Tibial nerve (tissue), 4 donors: ENCODE results near the gene RSPH10B2. TPM values are rescaled to one million over a fixed set of nuclear protein-coding genes. Genes with fewer than 3 reads are reported as not detected.
"Not testable (repeated sequence)": the region's sequence is repeated elsewhere in the genome, so short reads cannot be mapped to it uniquely, and the experiment has no call there.

Experiments used
- DNase-seq, 2 donors: peaks; one replicate each; pipeline ENCODE4 v3.0.0-alpha.2; 2019; ENCODE audit warnings: low spot score in 2 of 2
- H3K27ac ChIP-seq, 4 donors: fragments of 200-600 bp; sonication (generic) in 3 of 4; one replicate each; pipeline ENCODE4 v1.5.1; 2017 to 2019; ENCODE audit warnings: mild to moderate bottlenecking in 1 of 4
- H3K27me3 ChIP-seq, 2 donors: fragments of 200-600 bp; sonication (generic) in 1 of 2; one replicate each; pipeline versions ENCODE4 v1.5.1 to v1.6.0; 2017 to 2019
- H3K36me3 ChIP-seq, 3 donors: fragments of 200-600 bp; sonication (generic); one replicate each; pipeline ENCODE4 v1.5.1; 2018 to 2019
- H3K4me1 ChIP-seq, 4 donors: fragments of 200-600 bp; sonication (generic) in 3 of 4; one replicate each; pipeline ENCODE4 v1.5.1; 2017 to 2019
- H3K4me3 ChIP-seq, 4 donors: fragments of 200-600 bp; sonication (generic) in 3 of 4; one replicate each; pipeline ENCODE4 v1.5.1; 2017 to 2019; ENCODE audit warnings: mild to moderate bottlenecking in 1 of 4, moderate library complexity in 1 of 4
- H3K9me3 ChIP-seq, 4 donors: fragments of 200-600 bp; sonication (generic) in 3 of 4; one replicate each; pipeline ENCODE4 v1.5.1; 2017 to 2019
- EP300 ChIP-seq, 2 donors: sonication (generic); formaldehyde crosslinking; IDR thresholded peaks; one replicate each; pipeline ENCODE4 v1.6.1; 2017; ENCODE audit warnings: antibody characterized with exemption in 2 of 2, mild to moderate bottlenecking in 1 of 2
- POLR2A ChIP-seq, 2 donors: fragments of 450-650 bp; IDR thresholded peaks; one replicate each; pipeline ENCODE4 v1.6.1; 2017; ENCODE audit warnings: antibody characterized with exemption in 2 of 2, mild to moderate bottlenecking in 2 of 2, moderate library complexity in 2 of 2
- WGBS, 2 donors: methylation state at CpG; one replicate each; pipeline ENCODE4 v1.1.5; 2018; 5-methylcytosine and 5-hydroxymethylcytosine counted together
- total RNA-seq, 4 donors: library from RNA; depleted of rRNA; stranded (reverse); fragments of >200 nt; gene quantifications; one replicate each; pipeline ENCODE4 v1.1.0, GENCODE V29; 2016
- TF ChIP-seq, protein P1 (sequence below), 5 experiments: fragments of 200-600 bp in 3 of 5; fragments of 450-650 bp in 2 of 5; sonication (generic) in 3 of 5; IDR thresholded peaks; one replicate each; pipeline ENCODE4 v1.5.1; 2016 to 2019; ENCODE audit warnings: antibody characterized with exemption in 5 of 5, mild to moderate bottlenecking in 3 of 5, moderate library complexity in 2 of 5

Gene RSPH10B2
- total RNA-seq, 4 donors from 2014 or later, result 0.20 to 3.3 (median 0.21) TPM; not detected in 1

DNA sequence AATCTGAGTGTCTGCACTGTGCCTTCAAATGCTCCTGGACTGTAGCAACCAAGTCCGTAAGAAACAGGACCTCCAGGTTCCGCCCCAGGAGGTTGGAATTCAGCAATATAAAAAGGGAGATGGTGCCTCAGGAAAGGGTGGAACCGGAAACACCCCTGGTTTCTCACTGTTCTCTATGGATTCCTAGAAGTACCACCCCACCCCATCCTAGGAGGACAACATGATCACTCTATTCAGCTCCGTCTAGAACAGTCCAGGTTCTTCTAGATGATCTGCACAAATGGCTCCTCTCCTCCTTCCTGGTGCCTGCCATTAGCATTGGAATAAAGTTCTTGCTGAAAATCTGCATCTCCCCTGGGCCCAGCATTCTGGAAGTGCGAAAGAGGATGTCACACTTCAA is 39.5 kb upstream of the RSPH10B2 start:
- no peaks in the 10 kb centered on the region for H3K9me3 ChIP-seq
- H3K27me3 ChIP-seq, result no peaks in the 10 kb centered on the region
- no peak overlapping the region for H3K4me3 ChIP-seq
- H3K36me3 ChIP-seq, result no peaks in the 10 kb centered on the region
- no peak overlapping the region for H3K27ac ChIP-seq
- DNase-seq, result no peak
- TF ChIP-seq POLR2A (IDR thresholded peaks at IDR 0.05), result no peak
- TF ChIP-seq EP300 (IDR thresholded peaks at IDR 0.05), result no peak
- TF ChIP-seq, protein P1, sequence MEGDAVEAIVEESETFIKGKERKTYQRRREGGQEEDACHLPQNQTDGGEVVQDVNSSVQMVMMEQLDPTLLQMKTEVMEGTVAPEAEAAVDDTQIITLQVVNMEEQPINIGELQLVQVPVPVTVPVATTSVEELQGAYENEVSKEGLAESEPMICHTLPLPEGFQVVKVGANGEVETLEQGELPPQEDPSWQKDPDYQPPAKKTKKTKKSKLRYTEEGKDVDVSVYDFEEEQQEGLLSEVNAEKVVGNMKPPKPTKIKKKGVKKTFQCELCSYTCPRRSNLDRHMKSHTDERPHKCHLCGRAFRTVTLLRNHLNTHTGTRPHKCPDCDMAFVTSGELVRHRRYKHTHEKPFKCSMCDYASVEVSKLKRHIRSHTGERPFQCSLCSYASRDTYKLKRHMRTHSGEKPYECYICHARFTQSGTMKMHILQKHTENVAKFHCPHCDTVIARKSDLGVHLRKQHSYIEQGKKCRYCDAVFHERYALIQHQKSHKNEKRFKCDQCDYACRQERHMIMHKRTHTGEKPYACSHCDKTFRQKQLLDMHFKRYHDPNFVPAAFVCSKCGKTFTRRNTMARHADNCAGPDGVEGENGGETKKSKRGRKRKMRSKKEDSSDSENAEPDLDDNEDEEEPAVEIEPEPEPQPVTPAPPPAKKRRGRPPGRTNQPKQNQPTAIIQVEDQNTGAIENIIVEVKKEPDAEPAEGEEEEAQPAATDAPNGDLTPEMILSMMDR (IDR thresholded peaks at IDR 0.05), result no peak
- 82 to 84% methylated on average over 5 of the region's 5 CpGs for WGBS, 2 donors
- H3K4me1 ChIP-seq, result no peaks in the 10 kb centered on the region

DNA sequence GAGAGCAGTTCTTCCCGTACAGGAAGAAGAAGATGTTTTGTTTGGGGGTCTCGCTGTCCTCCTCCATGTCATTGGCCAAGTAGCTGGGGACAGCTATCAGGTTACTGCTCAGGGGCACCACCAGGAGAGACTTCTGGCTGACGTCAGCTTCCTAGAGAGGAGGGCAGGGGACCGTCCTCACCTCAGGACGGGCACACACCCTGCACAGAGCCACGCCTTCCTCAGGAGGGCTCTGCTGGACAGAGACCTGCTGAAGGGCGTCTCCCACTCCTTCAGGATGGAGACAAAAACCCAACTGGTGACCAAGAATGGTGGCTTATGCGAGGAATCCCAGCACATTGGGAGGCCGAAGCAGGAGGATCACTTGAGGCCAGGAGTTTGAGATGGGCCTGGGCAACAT is 38.0 kb upstream of the RSPH10B2 start:
- H3K9me3 ChIP-seq, H3K4me3 ChIP-seq, H3K36me3 ChIP-seq, H3K27ac ChIP-seq, H3K4me1 ChIP-seq, DNase-seq, H3K27me3 ChIP-seq: not testable (repeated sequence)
- WGBS, 2 donors, result 75 to 81% methylated on average over 9 of the region's 9 CpGs

- no peaks in the 10 kb centered on the region for H3K27me3 ChIP-seq
- no peaks in the 10 kb centered on the region for H3K9me3 ChIP-seq
- H3K36me3 ChIP-seq, result no peaks in the 10 kb centered on the region
- 53 to 57% methylated on average over 6 of the region's 6 CpGs for WGBS, 2 donors
- H3K4me3 ChIP-seq, result no peak overlapping the region
- no peak for TF ChIP-seq EP300 (IDR thresholded peaks at IDR 0.05)
- TF ChIP-seq, protein P1 (IDR thresholded peaks at IDR 0.05), result no peak
- no peak for TF ChIP-seq POLR2A (IDR thresholded peaks at IDR 0.05)
- H3K4me1 ChIP-seq, result no peaks in the 10 kb centered on the region
- no peak for DNase-seq
- H3K27ac ChIP-seq, result no peak overlapping the region
Observed at GRCh38 chr7:6718124-6718523, 35.8 kb upstream of the RSPH10B2 start.

DNA sequence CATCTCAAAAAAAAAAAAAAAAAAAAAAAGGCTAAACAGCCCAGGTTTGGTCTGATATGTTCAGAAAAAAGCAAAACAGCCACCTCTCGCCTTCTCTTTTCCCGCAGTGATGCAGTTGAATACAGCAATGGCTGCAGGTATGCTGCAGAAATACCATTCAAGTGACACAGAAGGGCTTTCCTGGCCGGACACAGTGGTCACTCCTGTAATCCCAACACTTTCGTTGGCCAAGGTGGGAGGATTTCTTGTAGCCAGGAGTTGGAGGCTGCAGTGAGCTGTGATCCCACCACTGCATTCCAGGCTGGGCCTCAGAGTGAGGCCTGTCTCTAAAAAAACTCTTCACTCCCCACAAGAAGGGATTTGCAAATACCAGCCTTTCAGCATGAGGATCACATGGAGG is 29.6 kb upstream of the RSPH10B2 start:
- H3K36me3 ChIP-seq, H3K9me3 ChIP-seq, H3K4me3 ChIP-seq, H3K27ac ChIP-seq, H3K4me1 ChIP-seq, DNase-seq, H3K27me3 ChIP-seq: not testable (repeated sequence)
- 80 to 99% methylated on average over 4 of the region's 4 CpGs for WGBS, 2 donors

GRCh38 chr7:6725003-6725402 is 28.9 kb upstream of the RSPH10B2 start:
- Histone ChIP-seq H3K4me1 (peaks cover 0 to 4% (median 0%) of the 10 kb centered on the region in 4 donors), H3K27ac (no peak overlapping the region), H3K9me3 (no peaks in the 10 kb centered on the region), H3K27me3 (no peaks in the 10 kb centered on the region), H3K4me3 (no peak overlapping the region), H3K36me3 (no peaks in the 10 kb centered on the region)
- TF ChIP-seq, protein P1 (IDR thresholded peaks at IDR 0.05), result no peak
- TF ChIP-seq EP300 (IDR thresholded peaks at IDR 0.05), result no peak
- no peak for TF ChIP-seq POLR2A (IDR thresholded peaks at IDR 0.05)
- DNase-seq, result no peak
- 75 to 79% methylated on average over 10 of the region's 10 CpGs for WGBS, 2 donors

DNA sequence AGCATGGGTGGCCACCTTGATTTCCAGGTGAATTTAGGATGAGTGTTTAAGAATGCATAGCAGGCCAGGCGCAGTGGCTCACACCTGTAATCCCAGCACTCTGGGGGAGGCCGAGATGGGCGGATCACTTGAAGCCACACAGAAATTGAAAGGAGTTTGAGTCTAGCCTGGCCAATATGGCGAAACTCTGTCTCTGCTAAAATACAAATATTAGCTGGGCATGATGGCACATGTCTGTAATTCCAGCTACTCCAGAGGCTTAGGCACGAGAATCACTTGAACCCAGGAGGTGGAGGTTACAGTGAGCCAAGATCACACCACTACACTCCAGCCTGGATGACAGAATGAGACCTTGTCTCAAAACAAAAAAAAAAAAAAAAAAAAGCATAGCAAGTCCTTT is 27.6 kb upstream of the RSPH10B2 start:
- 94% methylated on average over 5 of the region's 5 CpGs for WGBS, 2 donors
- H3K9me3 ChIP-seq, H3K27me3 ChIP-seq, DNase-seq, H3K27ac ChIP-seq, H3K4me3 ChIP-seq, H3K36me3 ChIP-seq: not testable (repeated sequence)
- peaks cover 0 to 12% (median 2%) of the 10 kb centered on the region in 4 donors for H3K4me1 ChIP-seq

GRCh38 chr7:6727663-6728062 is 26.2 kb upstream of the RSPH10B2 start:
- H3K4me1 ChIP-seq, result peaks cover 0 to 14% (median 2%) of the 10 kb centered on the region in 4 donors
- no peak overlapping the region for H3K4me3 ChIP-seq
- H3K36me3 ChIP-seq, result peaks cover 0 to 5% (median 0%) of the 10 kb centered on the region in 3 donors
- no peak overlapping the region for H3K27ac ChIP-seq
- no peaks in the 10 kb centered on the region for H3K9me3 ChIP-seq
- DNase-seq, result no peak
- H3K27me3 ChIP-seq, result no peaks in the 10 kb centered on the region
- TF ChIP-seq EP300 (IDR thresholded peaks at IDR 0.05) (no peak), POLR2A (IDR thresholded peaks at IDR 0.05) (no peak)
- TF ChIP-seq, protein P1 (IDR thresholded peaks at IDR 0.05), result no peak
- 51 to 58% methylated on average over 3 of the region's 3 CpGs for WGBS, 2 donors

- Histone ChIP-seq H3K27ac (peak overlapping the region; percentile 61 to 87 (median 80)), H3K4me3 (peak overlapping the region; percentile 63 to 99 (median 97)), H3K36me3 (peaks cover 0 to 19% (median 5%) of the 10 kb centered on the region in 3 donors), H3K4me1 (peaks cover 0 to 14% (median 2%) of the 10 kb centered on the region in 4 donors)
- H3K9me3 ChIP-seq, H3K27me3 ChIP-seq, DNase-seq: not testable (repeated sequence)
- WGBS, 2 donors, result 55 to 56% methylated on average over 29 of the region's 29 CpGs
Observed at GRCh38 chr7:6728893-6729491, 24.9 kb upstream of the RSPH10B2 start.
